GM21786 (cell line): ENCODE results near the gene SLC7A9.

Experiments
- ATAC-seq: cut with Tn5 transposase; IDR thresholded peaks from one replicate; pipeline ENCODE4 v1.9.1; 2021; ENCODE audit not compliant: unreplicated experiment

Gene SLC7A9

DNA sequence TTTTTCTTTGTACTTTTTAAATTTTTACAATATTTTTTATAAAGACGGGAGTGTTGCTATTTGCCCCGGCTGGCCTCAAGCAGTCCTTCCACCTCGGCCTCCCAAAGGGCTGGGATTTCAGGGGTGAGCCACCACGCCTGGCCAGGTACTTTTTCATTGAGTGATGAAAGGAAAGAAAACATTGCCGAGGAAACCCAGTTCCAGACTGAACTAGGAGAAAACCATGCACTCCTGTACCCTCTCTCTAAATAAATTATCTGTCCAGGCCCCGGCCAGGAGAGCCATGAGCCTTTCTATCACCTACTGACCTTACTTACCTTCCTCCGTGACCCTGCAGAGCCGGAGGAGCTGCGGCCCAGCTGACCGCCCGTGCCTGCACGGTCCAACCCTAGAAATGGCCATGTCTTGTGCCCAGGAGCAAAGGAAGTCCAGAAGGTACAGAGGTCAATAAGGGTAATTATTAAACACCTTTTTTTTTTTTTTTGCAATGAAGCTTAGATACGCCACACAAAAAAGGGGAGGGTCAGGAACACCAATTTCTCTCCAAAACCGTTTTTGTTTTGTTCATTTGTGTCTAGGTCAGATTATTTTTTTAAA is at the start of gene SLC7A9:
Gene SLC7A9, minus strand, starts transcription at position 399 of the 597 bp plus-strand sequence. CDS start 1,233 bp downstream, outside the sequence.
- ATAC-seq, result no peak

DNA sequence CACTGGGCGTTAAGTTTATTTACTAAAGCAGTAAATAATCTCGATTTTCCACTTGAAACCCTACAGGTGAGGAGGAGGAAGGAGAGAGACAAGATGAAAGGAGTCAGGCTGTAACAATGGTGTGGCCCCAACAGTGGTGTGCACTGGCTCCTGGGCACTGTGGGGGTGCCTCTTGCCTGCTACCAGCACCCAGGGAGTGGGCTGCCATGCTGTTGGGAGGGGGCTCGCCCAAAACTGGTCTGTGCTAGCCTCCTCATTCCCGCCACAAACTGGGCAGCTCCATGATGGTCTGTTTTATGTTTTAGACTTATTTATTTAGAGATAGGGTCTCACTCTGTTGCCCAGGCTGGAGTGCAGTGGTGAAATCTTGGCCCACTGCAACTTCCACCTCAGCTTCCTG is 49.8 kb upstream of the SLC7A9 start:
- ATAC-seq, result no peak

DNA sequence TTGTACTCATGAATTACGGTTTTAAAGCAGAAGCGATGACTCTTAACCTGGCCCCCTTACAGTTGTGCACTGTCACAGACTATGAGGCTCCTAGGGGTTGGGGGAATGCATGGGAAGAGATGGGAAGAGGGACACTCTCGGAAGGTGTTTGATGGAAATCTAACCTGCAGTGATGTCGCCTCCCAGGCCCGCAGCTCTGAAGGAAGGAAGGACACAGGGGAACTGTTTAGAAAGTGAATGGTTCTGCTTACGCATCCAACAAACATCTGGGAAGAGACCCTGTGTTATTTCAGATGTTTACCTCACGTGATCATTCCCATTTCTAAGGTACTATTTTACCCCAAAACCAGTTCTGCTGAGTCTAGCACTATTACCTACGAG is 48.0 kb upstream of the SLC7A9 start:
- ATAC-seq, result no peak

DNA sequence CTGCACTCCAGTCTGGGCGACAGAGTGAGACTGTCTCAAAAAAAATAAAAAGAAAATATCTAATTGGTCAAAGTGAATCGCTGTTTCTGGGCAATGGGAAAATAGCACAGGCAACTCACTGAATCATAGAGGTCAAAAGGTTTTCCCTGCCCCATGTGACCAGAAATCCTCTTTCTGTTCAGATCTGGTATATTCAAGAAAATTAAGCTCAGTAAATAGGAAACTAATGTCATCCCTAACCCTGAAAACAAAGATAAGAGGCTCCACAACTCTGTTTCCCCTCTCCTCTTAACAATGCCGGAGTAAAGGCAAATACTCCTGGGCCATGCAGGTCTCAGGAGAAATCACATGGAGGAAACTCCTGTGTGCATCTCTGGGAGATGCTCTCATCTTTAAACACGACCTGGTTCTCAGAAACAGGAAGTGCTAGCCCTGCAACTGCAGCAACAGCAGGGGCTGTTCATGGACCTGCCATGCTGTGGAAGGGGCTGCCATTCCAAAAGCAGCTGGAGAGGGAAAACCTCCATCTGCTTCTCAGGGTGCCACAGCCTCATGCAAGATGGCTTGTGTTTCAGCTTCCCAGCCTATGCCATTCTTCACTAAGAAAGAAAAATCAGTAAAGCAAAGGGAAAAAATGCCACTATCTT is 47.5 kb upstream of the SLC7A9 start:
- ATAC-seq, result no peak

DNA sequence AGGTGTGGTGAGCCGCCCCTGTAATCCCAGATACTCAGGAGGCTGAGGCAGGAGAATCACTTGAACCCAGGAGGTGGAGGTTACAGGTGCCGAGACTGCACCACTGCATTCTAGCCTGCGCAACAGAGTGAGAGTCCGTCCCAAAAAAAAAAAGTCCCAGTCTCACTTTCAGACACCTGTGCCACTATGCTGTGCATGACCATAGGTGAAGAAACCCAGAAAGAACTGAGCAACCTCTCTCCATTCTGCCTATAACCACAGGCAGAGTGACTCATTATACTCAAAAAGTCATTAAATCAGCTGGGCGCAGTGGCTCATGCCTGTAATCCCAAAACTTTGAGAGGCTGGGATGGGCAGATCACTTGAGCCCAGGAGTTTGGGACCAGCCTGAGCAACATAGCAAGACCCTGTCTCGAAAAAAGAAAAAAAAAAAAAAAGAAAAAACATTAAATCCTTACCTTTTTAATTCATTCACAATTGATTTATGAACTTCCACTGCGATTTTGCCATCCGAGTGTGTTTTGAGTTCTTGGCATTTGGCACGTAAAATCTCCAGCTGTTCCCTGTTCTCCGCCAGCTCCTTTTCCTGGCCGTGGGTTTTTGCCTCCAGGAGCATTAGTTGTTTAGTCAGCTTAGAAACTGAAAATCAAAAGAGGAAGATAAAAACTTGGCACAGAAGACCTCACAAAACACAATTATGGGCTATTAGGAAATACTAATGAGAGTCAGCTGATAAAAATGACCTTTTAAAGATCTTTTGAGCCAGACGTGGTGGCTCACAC is 45.5 kb upstream of the SLC7A9 start:
- no peak for ATAC-seq

DNA sequence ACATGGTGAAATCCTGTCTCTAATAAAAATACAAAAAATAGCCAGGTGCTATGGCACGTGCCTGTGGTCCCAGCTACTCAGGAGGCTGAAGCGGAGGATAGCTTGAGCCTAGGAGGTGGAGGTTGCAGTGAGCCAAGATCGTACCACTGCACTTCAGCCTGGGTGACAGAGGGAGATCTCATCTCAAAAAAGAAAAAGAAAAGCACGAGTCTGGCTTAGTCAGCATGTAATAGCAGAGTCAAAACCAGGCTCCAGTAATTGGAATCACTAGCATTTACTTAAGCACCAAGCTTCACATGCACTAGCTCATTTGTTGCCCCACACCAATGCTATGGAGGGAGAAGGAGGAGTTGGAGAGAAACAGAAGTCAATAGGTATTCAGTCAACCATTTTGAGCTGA is 41.9 kb upstream of the SLC7A9 start:
- ATAC-seq, result no peak

DNA sequence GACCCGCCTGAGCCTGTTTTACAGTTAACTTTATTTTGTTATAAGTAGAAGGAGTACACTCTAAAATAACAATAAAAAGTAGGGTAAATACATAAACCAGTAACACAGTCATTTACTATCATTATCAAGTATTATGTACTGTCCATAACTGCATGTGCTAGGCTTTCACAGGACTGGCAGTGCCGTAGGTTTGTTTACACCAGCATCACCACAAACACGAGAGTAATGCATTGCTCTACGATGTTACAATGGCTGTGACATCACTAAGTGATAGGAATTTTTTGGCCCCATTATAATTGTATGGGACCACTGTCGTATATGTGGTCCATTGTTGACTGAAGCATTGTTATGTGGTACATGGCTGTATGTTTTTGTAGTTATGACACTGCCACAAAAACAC is 41.3 kb upstream of the SLC7A9 start:
- ATAC-seq, result no peak

DNA sequence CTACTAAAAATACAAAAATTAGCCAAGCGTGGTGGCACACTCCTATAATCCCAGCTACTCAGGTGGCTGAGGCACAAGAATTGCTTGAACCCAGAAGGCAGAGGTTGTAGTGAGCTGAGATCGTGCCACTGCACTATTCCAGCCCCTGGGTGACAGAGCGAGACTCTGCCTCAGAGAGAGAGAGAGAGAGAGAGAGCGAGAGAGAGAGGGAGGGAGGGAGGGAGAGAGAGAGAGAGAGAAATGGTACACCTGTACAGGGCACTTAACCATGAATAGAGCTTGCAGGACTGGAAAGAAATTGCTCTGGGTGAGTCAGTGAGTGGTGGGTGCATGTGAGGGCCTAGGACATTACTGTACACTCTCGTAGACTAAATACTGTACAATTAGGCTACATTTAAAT is 40.5 kb upstream of the SLC7A9 start:
- ATAC-seq, result no peak

DNA sequence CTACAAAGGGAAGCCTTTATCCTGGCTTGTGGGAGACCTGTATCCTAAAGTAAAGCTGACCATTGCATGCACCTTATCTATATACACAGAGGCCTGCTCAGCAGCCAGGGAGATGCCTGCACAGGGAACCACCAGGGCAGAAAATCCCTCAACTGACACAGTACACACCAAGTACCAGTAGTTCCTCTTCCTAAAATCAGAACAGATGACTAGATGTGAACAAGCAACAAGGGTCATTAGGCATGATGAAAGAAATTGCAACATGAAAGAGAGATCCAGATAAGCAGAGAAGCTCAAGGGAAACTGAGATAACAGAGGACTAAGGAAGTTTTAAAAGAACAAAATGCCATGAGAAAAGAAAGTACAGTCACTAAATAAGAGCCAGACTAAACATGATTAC is 39.7 kb upstream of the SLC7A9 start:
- ATAC-seq, result no peak

DNA sequence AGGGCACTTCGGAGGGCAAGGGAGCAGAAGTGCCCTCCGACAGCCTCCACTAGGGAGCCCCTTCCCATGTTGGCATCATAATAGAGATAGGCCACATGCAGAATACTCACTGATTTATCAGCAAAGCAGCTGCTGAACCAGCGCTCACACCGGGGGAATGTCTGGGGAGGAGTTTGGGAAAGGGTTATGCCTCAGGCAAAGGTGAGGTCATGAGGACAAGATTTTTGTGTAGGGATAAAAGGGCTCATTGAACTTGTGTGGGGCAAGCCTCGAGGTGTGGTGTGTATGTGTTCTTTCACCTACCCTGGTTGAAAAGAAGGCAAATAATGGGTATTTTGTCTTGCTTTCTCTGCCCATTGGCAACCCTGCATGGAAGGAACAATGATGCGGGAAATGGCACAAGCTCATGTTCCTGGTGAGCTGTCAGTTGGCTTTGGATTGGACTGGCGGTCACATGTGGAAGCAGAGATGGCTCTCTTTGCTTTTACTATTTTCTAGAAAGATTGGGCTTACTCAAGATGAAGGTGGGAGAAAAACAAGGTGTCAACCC is 39.1 kb upstream of the SLC7A9 start:
- ATAC-seq, result no peak

DNA sequence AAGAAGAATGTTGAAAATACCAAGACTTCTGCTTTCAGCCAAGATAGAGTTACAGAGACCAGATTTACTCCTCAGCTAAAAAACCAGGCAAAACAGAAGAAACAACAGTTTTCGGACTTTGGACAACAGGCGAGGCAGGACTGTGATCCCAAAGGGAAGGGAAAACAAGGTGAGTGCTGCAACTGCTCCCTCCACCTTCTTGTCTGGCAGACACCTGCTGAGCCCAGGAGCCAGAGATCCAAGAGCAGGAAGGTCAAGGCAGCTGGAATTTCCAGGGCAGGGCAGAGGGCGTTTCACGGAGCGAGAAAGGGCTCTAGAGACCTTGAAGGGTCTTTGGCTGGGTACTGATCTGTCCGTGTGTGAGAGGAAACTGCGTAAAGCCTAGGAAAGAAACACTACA is 32.9 kb upstream of the SLC7A9 start:
- no peak for ATAC-seq

DNA sequence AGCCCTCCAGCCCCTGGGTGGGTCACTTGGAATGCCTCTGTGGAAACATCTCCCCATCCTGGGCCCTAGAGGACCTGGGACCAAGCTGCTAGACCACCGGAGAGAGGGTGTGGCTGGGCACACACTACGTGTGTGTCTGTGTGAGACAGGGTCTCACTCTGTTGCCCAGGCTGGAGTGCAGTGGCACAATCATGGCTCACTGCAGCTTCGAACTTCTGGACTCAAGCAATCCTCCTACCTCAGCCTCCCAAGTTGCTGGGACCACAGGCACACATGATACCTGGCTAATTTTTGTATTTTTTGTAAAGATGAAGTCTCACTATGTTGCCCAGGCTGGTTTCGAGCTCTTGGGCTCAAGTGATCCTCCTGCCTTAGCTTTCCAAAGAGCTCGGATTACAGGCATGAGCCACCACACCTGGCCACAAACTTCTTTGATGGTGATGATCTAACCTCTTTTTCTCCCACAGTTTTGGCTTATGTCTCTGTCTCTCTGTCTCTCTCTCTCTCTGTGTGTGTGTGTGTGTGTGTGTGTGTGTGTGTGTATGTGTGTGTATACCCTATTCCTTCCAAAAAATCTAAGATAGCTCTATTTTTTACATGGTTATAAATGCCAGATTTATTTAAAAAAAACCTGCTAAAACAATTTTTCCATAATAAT is 32.1 kb upstream of the SLC7A9 start:
- ATAC-seq, result no peak

DNA sequence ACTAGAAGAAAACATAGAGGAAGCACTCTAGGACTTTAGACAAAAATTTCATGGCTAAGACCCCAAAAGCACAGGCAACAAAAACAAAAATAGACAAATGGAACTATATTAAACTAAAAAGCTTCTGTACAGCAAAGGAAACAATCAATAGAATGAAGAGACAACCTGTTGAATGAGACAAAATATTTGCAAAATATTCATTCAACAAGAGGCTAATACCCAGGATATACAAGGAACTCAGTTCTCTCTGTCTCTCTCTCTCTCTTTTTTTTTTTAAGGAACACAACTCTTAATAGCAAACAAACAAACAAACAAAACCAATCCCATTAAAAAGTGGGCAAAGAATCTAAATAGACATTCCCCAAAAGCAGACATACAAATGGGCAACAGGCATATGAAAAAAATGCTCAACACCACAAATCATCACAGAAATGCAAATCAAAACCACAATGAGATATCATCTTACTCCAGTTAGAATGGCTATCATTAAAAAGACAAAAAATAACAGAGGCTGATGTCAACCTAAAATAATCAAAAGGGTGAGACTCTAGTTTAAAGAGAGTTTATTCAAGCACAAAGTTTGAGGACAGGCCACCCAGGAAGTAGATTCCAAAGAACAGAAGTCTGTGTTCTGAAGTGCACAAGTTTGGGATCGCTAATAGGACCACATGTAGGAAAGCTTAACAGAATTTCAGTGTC is 27.1 kb upstream of the SLC7A9 start:
- no peak for ATAC-seq

DNA sequence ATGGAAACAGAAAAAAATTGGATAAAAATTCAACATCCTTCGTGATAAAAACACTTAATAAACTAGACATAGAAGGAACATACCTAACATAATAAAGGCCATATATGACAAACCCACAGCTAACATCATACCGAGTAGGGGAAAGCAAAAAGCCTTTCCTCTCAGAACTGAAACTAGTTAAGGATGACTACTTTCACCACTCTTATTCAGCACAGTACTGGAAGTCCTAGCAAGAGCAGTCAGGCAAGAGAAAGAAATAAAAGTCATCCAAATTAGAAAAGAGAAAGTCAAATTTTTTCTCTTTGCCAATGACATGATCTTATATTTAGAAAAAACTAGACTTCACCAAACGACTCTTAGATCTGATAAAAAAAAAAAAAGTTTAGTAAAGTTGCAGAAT is 25.8 kb upstream of the SLC7A9 start:
- ATAC-seq, result peak; percentile 65

DNA sequence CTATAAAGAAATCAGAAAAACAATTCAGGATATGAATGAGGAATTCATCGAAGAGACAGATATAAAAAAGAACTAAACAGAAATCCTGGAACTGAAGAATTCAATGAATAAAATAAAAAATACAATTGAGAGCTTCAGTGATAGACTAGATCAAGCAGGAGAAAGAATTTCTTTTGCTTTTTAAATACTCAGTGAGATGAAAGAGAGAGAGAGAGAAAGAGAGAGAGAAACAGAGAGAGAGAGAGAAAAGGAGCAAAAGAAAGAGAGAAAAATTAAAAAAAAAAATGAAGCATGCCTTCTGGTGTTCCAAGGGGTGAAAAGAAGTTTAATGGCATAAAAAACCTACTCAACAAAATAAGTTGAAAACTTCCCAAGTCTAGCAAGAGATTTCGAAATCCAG is 22.0 kb upstream of the SLC7A9 start:
- no peak for ATAC-seq

DNA sequence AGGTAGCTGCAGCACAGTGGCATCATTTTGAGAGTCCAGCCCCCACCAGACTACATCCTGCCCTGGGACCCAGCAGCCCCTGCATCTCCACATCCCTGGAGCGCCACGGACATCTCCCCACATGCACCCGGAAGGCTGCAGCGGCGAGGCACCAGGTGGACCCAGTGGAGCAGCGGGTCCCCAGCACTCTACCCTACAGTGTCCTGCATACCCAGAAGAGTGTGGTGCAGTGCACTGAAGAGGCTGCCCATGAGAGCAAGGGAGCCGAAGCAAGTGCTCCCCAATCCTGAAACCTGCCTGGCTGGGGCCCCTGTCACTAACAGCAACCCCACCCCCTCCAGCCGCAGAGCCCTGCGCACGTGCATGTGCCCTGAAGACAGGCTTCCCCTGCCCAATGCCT is 21.3 kb upstream of the SLC7A9 start:
- no peak for ATAC-seq

DNA sequence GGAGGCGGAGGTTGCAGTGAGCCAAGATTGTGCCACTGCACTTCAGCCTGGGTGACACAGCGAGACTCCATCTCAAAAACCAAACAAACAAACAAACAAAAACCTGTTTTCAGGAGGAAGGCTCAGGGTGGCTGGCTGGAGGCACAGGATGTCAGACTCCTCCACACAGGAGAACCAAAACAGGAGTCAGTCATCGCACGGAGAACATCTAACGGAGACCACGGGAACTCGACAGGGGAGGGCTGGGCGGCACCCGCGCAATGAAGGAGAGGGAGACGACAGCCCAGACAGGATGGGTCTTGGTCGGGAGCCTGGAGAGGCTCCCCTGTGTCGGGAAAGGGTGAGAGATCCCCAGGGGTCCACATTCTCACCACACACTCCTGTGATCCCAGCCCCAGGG is 20.8 kb upstream of the SLC7A9 start:
- no peak for ATAC-seq

DNA sequence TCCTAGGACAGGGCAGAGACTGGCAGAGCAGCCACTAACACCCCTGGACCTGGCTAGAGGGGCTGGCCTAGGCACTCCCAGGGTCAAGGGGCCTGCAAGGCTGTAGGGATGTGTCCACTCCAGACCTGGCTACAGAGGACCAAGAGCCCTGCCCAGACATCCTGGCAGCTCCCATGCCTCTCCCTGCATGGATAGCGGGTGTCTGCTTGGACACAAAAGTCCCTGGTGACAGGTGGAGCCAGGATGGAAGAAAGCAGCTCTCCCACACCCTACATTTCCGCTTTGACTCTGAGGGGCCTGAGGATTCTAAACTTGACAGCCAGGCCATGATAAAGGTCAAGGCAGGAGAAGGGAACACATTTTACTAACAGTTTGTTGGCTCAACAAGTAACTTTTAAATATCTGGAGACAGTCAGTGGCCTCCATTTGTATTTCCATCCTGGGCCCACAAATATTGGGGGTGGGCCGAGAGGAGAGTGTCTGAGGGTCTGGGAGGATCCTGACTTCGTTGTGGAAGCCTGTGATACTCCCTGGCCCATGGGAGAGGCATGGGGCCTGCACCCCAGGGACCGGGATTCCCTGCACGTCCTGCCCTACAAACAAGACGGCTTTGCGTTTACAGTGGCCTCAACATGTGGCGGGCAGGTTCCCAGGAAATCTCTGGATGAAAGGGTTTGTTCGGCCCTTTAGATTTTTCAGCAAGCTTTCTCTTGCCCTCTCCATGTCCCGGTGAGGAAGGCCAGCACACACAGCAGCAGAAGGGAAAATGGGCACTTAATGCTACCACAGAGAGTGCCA is 19.8 kb upstream of the SLC7A9 start:
- no peak for ATAC-seq

DNA sequence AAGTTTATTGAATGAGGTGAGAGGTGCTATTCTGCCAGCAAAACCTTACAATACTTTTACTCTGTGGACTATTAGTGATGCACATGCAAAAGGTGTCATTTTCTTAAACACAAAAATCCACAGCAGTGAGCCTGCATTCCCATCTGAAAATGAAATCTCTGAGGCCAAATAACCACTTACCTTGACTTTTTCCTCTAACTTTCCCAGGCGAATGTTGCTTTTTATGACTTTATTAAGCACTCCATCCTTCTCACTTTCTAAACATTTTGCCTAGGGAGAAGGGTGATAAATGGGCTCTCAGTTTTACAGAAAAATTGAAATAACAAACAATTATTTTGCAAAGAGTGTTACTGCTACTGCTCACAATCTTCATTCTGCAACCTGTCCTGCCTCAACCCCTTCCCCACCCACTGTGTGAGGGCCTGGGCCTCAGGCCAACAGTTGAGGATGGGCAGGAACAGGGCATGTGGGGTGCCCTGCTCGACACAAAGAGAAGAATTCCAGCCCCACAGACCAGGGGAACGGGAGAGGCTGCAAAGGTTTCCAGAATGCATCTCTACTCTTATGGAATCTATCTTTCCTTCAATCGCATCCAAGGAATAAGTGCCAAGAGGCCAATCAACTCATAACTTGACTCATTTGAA is 18.1 kb upstream of the SLC7A9 start:
- no peak for ATAC-seq

DNA sequence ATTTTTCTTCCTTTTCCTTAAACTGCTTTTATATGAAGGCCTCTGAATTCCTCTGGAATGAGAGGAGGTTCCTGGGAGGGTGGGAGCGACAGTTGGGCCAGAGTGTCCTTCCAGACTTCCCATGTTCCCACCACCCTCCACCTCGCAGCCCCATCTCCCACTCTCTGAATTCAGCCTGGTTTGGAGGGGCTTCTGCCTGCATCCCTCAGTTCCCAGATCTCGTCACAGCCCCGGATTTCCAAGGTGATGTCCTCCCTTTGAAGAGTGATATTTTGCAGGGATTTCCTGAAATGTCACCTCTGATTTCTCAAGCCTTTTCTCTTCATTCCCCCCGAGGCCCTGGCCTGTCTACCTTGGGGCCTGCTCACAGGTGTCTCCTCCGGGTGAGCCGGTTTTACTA is 16.7 kb upstream of the SLC7A9 start:
- ATAC-seq, result no peak
